Stimulated activated CD4-positive, alpha-beta T cell treated with anti-CD3 and anti-CD28 coated beads, Interleukin-1b, Interleukin-23, amount 100 ng/mL, for 24 hours (primary cell): Measurements from ENCODE around the gene EEIG2.
"Not testable (repeated sequence)": the region's sequence is repeated elsewhere in the genome, so short reads cannot be mapped to it uniquely, and the experiment has no call there.

ENCODE experiments used
- DNase-seq, 4 experiments: peaks; one replicate each; pipeline ENCODE4 v3.0.0-alpha.2; 2020; ENCODE audit warnings: low read depth in 4 of 4, low spot score in 1 of 4

EEIG2 gene

DNA sequence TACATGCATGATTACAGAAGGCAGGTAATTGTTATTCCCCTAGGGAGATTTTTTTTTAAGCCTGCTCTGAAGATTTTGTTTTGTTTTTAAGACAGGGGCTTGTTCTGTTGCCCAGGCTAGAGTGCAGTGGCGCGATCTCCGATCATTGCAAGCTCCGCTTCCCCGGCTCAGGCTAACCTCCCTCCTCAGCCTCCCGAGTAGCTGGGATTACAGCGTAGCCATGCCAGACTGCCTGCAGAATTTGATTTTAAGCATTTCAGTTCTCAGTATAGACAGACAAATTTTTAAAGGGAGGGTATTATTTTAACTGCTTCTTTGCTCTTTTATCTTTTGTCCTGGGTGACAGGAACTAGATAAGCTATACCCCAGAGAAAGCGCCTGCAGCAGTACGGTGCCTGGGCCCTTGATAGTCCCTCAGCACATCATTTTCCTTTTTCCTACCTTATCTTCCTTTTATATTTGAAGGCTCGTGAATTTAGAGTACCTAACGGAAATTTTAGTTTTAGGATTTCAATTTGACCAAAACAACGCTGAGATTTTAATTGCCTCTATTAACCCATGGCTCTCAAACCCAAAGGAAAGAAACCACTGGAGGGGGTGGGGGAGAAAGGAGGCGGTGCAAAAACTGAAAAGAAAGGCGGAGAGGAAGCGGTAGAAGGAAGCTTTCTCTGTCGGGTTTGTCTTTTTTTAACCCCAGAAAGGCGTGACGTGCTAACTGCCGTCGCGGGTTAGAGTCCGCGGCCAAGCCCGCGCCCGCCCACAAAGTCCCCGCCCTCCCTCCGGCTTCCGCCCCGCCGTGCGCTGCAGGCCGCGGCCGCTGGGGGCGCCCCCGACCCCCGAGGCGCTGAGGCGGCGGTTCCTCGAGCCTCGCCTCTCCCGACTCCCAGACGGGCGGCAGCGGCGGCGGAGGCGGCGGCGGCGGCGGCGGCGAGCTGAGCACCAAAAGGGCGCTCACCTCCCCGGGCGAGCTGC is at the start of gene EEIG2:
Gene EEIG2 (plus strand): TSS at position 886 of the 972 bp plus-strand sequence. CDS start 329 bp downstream, outside the sequence.
- peak; percentile 75 to 82 (median 78) for DNase-seq

DNA sequence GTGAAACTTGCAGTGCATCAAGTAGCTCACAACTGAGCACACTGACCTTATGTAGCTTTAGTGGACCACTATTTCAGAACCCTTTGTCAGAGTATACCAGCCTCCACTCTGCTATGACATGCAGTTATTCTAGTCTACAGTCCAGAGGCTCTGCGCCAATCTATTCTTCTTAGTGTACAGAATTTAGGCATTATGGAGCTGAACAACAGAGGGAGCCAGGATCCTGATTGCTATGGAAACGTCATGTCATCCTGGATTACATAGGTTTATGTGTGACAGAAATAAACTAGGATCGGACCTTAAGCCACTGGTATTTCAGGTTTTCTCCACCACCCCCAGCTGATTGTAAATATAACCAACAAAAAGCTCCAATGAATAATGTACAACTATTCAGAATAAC is 48.1 kb upstream of the EEIG2 start:
- DNase-seq: no peak

DNA sequence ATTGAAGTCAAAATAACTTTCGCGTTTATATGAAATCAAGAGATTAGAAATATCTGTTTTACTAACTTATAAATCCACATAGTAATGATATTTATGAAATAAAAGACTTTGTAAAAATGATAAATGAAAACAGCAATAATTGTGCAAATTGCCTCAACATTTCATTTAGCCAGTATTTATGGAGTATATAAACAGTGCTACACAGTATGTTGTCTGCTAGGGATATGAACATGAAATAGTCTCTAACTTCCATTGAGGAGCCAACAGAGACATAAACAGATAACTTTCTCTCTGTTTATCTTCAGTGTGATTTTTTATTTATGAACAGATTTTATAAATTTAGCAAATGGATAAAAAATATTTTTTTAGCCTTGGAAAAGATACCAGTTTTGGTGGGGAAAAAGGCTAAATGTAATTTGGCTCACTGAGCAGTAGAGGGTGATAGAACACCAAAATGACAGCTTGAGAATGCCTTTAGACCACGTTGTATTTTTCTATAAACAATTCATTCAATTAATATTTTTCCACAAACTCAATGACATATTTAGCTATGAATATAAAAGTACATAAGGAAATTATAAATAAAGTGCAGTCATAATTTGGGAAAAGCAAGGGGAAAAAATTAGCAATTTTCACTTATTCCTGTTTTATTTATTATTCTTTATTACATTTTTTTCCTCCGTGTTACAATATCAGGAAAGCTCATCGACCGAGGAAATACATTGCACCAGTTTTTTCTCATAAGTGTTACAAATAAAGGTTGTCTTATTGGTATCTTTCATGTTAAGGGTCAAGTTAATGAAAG is 47.5 kb upstream of the EEIG2 start:
- no peak for DNase-seq

DNA sequence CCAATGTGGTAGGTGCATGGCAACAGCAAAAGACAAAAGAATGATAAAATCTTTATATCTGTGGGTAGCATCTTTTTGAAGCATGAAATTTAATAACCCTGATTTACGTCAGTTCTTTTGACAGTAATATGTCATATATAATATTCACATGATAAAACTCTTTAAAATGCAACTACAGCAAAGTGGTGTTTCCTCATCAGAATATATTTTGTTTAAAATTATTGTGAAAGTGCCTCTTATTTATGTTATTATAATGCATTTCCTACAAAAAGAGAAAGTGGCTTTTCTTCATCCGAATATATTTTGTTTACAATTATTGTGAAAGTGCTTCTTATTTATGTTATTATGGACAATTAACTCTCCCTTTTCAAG is 46.9 kb upstream of the EEIG2 start:
- no peak for DNase-seq

DNA sequence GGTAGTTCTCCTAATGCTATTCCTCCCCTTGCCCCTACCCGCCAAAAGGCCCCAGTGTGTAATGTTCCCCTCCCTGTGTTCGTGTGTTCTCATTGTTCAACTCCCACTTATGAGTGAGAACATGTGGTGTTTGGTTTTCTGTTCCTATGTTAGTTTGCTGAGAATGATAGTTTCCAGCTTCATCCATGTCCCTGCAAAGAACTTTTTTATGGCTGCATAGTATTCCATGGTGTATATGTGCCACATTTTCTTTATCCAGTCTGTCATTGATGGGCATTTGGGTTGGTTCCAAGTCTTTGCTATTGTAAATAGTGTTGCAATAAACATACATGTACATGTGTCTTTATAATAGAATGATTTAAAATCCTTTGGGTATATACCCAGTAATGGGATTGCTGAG is 46.0 kb upstream of the EEIG2 start:
- not testable (repeated sequence) for DNase-seq

DNA sequence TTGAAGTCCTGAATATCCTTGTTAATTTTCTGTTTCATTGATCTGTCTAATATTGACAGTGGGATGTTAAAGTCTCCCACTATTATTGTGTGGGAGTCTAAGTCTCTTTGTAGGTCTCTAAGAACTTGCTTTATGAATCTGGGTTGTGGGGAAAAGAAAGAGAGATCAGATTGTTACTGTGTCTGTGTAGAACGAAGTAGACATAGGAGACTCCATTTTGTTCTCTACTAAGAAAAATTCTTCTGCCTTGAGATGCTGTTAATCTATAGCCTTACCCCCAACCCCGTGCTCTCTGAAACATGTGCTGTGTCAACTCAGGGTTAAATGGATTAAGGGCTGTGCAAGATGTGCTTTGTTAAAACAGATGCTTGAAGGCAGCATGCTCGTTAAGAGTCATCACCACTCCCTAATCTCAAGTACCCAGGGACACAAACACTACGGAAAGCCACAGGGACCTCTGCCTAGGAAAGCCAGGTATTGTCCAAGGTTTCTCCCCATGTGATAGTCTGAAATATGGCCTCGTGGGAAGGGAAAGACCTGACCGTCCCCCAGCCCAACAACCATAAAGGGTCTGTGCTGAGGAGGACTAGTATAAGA is 42.5 kb upstream of the EEIG2 start:
- DNase-seq: not testable (repeated sequence)

DNA sequence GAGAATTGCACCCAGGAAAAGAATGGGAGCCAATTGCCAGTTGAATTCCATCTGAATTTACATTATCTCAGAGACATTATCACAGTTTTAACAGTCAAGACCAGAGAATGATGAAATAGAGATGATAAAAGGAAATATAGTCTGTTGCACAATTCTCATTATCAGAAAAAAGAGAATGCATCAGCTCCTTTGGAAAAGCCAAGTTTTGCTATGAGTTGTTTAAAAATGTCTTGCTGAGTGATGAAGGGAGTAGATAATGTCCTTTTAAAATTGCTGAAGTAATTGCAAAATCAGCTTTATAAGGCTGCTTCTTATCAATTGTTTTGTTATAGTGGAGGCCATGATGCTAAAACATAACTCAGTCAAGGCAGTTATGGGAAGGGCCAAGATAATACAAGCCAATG is 37.9 kb upstream of the EEIG2 start:
- no peak for DNase-seq

DNA sequence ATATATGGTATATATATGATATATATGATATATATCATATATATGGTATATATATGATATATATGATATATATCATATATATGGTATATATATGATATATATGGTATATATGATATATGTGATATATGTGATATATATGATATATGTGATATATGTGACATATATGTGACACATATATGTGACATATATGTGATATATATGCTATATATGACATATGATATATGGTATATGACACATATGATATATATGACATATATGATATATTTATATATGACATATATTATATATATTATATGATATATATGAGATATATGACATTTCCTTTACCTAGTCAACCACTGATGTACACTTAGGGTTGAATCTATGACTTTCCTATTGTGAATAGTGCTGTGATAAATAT is 36.1 kb upstream of the EEIG2 start:
- DNase-seq: no peak

DNA sequence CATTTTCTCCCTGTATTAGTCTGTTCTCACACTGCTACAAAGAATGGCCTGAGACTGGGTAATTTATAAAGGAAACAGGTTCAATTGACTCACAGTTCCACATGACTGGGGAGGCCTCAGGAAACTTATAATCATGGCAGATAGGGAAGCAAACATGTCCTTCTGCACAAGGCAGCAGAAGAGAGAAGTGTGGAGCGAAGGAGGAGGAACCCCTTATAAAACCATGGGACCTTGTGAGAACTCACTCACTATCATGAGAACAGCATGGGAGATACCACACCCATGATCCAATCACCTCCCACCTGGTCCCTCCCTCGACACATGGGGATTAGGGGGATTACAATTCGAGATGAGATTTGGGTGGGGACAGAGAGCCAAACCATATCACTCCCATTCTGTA is 35.2 kb upstream of the EEIG2 start:
- DNase-seq: no peak

DNA sequence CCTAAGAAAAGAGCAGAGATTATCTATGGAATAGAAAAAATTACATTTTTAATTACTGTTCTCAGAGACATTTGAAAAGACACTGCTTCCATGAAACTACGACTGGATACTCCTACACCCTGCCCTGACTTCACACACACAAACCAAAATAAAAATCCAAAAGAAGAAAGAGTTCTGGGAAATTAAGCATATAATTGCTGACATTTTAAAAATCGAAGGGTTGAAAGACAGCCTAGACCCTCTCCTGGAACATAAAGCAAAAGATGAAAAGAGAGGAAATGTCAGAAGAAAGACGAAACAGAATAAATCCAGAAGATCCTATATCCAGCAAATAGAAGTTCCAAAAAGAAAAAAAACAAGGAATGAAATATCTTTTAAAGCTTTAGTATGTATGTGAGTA is 32.8 kb upstream of the EEIG2 start:
- DNase-seq: no peak

DNA sequence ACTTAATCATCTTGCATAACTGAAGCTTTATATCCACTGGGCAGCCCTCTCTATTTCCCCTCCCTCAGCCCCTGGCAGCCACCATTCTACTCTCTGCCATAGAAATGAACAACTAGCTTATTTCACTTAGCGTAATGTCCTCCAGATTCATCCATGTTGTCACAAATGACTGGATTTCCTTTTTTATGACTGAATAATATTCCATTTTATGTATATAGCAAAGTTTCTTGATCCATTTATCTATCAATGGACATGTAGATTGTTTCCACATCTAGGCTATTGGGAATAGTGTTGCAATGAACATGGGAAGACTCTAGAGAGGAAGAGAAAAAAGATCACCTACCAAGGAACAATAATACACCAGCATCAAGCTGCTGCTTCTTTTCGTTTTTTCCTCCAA is 32.1 kb upstream of the EEIG2 start:
- DNase-seq: no peak

DNA sequence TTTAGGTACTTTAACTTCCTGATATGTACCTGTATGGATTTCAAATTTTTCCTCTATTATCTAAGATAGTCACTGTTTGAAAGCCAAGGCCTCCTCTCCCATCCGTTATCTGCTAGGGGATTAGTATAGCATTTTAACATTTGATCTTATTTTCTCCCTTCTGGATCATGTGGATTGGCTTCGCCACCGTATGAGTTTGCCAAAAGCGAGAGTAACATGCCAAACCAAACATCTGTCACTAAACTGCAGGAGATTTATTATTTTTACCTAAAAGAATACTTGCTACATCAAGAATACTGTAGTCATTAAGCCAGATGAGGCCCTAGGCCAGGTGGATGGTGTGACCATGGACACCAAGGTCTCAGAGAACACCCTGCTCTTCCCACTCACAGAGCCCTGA is 28.5 kb upstream of the EEIG2 start:
- no peak for DNase-seq

DNA sequence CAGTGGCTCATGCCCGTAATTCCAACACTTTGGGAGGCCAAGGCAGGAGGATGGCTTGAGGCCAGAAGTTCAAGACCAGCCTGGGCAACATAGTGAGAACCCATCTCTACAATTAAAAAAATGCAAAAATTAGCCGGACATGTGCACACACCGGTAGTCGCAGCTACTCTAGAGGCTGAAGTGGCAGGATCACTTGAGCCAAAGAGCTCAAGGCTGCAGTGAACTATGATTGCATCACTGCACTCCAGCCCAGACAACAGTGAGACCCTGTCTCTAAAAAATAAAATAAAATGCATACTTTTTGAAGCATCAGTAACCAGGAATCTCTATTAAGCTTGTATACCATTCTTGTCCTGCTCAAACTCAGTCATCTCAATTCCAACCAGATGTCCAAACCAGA is 27.2 kb upstream of the EEIG2 start:
- no peak for DNase-seq

DNA sequence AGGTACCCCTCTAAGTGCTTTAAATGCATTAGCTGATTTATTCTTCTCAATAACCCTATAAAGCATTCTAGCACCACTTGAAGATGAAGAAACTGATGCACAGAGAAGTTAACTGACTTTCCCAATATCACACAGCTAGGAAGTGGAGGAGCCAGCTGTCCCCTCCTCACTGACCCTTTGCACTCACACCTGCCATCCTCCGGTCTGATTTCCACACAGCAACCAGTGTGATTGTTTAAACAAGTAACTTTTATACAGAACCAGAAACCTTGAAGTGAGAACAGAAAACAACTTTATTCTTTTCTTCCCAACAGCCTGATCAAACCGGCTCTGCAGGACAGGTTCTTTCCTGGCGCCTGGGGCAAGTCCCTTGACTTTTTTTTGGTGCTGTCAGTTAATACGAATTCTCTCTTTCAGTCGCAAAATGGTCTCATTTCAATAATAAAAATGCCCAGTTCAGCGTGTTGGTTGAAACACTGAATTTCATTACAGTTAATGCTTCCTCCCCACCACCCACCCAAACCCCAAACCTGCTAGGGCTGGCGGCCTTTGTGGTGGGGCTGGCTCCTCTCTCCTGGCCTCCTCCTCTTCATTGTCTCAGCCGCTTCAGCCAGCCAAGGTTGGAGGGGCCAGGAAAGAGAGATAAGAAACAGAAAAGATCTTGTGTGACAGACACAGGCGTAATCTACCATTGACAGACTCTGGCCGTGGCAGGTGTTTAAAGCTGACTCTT is 26.4 kb upstream of the EEIG2 start:
- DNase-seq: no peak

DNA sequence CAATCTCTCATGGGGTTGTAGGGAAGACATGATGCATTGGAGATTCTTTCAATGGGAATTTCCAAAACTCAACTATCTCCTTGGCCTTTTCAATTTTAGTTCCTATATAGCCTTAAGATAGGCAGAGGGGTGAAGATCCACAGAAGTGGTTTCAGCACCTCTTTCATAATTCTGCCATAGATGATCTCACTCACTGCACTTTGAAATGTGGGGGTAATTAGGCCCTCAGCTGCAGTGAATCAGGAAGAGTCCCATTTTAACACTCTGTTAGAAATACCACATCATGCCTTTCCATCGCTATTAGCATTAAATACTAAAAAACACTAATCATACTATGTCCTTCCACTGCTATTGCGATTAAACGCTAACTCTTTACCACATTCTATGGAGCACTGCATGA is 25.1 kb upstream of the EEIG2 start:
- no peak for DNase-seq

DNA sequence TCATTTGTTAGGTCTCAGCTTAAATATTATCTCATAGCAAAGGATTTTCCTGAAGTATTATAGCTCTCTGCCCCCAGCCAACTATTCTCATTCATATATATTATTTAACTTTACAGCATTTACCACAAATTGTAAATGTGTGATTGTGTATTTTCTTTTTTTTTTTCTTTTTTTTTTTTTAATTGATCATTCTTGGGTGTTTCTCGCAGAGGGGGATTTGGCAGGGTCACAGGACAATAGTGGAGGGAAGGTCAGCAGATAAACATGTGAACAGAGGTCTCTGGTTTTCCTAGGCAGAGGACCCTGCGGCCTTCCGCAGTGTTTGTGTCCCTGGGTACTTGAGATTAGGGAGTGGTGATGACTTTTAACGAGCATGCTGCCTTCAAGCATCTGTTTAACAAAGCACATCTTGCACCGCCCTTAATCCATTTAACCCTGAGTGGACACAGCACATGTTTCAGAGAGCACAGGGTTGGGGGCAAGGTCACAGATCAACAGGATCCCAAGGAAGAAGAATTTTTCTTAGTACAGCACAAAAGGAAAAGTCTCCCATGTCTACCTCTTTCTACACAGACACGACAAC is 24.5 kb upstream of the EEIG2 start:
- DNase-seq: not testable (repeated sequence)

DNA sequence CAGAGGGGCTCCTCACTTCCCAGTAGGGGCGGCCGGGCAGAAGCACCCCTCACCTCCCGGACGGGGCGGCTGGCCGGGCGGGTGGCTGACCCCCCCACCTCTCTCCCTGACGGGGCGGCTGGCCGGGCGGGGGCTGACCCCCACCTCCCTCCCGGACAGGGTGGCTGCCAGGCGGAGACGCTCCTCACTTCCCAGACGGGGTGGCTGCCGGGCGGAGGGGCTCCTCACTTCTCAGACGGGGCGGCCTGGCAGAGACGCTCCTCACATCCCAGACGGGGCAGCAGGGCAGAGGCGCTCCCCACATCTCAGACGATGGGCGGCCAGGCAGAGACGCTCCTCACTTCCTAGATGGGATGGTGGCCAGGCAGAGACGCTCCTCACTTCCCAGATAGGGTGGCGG is 23.9 kb upstream of the EEIG2 start:
- DNase-seq: not testable (repeated sequence)

DNA sequence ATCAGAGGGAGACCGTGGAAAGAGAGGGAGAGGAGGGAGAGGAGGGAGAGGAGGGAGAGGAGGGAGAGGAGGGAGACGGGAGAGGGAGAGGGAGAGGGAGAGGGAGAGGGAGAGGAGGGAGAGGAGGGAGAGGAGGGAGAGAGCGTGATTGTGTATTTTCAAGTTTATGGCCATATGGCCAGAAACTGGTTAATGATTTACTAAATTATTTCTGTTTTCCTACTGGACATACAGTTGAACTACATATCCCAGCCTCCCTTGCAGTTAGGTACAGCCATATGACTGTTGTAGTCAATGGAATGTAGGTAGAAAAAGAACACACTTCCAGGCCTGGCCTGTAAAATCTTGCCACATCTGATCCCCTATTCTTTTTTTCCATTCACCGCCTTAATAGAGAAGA is 23.1 kb upstream of the EEIG2 start:
- not testable (repeated sequence) for DNase-seq

DNA sequence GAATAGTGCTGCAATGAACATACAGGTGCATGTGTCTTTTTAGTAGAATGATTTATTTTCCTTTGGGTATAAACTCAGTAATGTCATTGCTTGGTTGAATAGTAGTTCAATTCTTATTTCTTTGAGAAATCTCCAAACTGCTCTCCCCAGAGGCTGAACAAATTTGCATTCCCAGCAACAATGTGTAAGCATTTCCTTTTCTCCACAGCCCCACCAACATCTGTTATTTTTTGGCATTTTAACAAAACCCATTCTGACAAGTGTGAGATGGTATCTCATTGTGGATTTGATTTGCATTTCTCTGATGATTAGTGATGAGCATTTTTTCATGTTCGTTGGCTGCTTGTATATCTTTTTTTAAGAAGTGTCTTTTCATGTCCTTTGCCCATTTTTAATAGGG is 21.9 kb upstream of the EEIG2 start:
- no peak for DNase-seq

DNA sequence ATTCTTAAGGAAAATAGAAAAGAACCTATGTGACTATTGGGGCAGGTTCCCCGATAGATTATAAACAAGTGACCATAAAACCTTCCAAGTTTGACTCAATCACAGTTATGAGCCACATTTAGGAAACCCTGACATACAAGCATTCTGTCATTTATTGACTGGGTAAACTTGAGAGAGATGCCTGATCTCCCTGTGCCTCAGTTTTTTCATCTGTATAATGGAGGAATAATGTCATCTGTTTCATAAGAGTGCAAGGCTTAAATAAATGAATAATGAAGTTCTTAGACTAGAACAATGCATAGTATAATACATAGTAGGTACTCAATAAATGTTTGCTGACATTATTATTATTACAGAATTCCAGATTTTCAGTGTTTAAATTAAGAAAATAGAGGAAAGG is 18.9 kb upstream of the EEIG2 start:
- DNase-seq: no peak

DNA sequence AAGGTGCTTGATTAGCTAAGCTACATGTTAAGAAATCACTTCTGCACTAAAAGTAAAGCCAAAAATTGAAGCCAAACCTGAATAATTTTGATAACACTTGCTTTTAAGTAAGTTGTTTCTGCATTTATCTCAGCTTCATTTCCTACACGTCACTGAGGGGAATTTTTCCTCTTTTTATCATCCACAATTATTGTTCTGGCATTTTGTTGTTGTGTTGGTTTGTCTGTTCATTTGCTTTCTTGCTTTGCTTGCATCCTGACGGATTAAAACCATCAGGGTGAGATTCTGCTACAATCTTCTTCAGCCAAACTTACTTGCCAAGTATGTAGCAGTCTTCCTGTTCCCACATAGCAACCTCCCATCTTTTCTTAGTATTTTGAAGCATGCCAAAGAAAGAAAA is 18.0 kb upstream of the EEIG2 start:
- DNase-seq: no peak
